Activated CD8-positive, alpha-beta memory T cell treated with anti-CD3 and anti-CD28 coated beads for 48 hours (primary cell): Measurements from ENCODE around the gene FBLN7.
A peak's percentile ranks its signal among the peaks of the same experiment; 100 is the strongest.

Source experiments
- DNase-seq, 3 experiments: peaks; one replicate each; pipeline ENCODE4 v3.0.0-alpha.2; 2020; ENCODE audit warnings: low read depth in 2 of 3, low spot score in 2 of 3

Gene FBLN7

DNA sequence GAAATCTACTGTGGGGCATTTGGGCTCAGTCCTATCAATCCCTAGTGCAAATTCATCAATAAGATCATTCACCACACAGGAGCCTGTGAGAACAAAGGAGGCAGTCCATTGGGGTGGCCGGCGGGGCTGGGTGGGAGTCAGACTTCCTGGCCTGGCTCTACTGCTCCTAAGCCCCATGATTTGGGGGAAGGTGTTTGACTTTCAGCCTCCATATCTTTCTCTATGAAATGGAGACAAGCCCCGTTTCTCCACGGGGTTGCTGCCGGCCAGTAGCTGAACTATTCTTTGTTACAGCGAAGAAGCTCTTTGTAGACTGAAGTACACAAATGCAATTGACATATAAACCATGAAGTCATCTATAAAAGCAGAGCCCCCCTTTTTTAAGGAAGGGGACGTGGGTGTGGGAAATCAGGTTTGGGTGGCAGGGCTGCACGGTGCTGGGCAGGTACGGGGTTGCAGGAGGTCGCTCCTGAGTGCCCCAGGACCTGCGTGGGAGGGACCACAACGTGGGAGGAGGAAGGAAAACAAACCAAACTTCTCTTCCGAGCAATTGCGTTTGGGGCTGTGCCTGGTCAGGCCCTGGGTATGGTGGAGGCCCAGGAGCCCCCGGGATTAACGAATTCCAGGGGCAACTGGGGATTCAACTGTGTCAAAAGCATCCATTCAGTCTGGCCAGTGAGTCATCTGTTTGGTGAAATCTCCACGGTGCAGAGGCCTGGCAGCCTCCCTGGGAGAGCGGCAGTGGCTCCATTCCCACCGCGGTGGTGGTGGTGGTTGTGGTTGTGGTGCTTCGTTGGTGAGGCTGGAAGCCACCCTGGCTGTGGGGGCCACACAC is 18.2 kb downstream of the FBLN7 start:
- peak in 2 of 3 experiments; percentile 37 to 38 for DNase-seq

DNA sequence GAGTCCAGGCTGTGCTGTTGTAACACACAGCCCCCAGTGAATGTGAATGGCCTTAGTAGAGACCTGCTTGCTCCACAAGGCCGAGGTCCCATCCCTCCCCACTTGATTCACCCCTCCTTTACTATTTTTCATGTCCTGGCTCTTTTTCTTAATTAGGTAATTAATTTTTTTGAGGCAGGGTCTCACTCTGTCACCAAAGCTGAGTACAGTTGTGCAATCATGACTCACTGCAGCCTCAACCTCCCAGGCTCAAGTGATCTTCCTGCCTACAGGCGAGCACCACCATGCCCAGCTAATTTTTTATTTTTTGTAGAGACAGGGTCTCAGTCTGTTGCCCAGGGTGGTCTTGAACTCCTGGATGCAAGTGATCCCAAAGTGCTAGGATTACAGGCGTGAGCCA is 19.3 kb downstream of the FBLN7 start:
- no peak for DNase-seq

DNA sequence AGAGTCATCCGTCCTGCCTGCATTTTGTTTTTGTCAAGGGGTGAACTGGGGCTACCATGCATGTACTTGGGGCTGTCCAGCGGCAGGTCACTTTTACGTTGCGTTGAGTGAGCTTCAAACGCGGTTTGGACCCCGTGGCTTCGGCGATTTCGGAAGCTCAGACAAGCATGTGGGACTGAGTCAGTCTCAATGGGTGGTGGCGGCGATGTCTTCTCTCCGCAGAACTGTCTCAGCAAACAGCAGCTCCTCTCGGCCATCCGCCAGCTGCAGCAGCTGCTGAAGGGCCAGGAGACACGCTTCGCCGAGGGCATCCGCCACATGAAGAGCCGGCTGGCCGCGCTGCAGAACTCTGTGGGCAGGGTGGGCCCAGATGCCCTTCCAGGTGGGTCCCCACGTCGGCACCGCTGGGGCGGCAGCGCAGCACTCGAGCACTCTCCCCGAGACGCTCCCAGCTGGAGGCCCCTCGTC is 21.3 kb downstream of the FBLN7 start:
- DNase-seq = no peak

DNA sequence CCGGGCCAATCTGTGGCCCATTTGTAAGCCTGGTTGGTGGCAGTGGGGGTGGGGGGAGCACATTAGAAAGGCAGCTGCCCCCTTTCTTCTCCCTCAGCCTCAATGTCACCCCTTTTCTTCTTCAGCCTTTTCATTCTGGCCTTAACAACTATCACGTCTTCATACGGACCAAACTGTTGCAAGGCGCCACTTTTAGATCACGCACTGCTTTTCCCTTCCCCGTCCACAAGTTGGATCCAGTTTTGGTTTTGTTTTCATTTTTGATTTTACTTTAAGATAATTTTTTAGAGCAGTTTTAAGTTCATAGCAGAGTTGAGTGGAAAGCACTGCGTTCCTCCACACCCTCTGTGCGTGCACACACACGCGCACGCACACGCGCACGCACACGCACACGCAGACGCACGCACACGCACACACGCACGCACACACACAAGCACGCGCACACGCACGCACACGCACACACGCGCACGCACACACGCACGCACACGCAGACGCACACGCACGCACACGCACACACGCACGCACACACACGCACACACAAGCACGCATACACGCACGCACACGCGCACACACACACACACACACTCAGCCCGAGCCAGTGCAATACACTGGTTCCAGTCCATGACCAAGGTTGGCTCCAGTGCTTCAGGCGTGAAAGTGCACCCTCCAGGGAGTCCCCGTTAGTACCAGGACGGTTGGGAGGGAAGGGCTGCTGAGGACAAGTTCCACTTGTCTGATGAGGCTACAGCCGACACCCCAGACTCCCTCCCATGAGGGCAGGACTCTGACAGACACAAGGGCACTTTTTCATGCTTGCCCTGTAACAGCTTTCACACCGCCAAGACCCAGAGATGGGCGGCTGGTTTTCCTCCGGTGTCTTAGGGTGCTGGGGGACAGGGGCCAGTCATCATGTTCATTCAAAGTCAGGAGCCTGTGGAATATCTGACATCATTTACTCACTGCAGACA is 22.4 kb downstream of the FBLN7 start:
- DNase-seq = no peak

DNA sequence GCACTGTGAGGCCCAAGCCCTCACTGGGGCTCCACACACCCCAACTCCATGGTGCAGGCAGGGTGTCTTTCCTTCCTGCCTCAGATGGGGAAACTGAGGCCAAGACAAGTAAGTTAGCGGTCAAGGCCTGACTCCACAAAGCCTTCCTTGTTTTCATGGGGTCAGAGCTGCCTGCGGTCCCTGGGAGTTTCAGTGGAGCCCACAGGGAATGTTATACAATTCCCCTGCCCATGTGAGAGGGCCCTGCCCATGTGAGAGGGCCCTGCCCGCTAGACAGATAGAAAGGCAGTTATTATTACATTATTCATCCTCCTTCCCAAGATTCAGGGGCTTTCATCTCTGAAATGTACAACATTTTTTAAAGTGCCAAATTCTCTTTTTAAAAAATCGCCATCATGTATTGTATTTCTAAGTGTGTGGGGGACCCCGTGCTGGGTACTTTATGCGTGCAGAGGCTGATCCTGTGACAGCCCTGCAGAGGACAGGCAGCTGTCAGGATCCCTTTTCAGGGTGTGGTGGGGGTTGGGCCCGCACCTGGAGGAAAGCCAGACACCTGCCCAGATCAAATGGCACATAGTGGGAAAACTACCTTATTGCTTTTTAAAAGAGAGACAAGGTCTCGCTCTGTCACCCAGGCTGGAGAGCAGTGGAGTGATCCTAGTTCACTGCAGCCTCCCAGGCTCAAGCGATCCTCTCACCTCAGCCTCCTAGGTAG is 23.4 kb downstream of the FBLN7 start:
- no peak for DNase-seq

DNA sequence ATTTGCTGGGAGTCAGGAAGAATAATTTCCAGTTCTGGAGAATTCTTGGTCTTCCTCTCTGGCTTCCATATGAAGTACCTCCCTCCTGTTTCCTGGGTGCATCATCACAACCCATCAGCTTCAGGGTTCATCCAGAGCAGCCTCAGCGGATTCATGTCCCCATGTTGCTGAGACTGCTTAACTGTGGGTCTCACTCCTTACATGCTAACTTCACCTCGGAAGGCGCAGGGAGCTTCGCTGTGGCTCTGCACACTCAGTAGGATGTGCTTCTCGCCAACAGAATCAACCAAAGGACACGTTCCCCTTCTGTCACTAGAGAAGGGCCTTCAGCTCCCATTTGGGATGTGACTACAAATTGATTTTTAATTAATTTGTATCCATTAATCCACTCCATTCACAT is 24.2 kb downstream of the FBLN7 start:
- DNase-seq = no peak

DNA sequence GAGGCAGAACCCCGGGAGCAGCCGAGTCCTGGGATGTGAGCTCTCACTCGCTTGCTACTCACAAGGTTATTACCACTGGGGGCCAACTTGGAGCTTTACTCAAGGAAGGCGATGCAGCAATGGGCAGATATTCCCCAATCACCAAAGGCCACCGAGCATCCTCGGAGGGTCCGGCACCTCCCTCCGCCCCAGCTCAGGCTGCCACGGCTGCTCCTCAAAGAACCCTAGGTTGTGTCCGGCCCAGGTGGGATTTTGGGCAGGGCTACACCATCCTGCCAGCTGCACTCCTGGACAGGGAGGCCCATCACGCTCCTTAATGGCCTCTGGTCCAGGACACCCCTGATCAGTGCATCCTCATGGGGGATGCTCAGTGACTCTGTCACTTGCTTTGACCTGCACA is 24.8 kb downstream of the FBLN7 start:
- no peak for DNase-seq

DNA sequence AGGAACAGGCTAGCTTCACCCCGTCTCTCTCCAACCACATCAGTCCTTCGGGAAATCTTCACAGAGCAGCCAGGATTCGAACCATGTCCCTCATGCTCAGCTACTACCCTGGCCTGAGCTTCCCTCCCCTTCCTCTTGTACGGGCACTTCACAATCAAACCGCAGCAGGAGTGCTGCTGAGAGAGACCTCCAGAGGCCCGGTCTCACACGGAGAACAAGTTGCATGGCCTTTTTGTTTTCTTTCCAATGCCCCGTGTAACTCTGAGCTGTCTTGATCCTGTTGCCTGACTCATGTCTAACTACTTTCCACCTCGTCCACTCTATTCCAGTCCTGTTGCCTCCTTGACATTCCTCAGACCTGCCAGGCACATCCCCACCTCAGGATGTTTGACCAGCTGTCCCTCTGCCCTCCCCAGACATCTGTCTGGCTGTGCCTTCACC is 25.4 kb downstream of the FBLN7 start:
- DNase-seq = no peak

DNA sequence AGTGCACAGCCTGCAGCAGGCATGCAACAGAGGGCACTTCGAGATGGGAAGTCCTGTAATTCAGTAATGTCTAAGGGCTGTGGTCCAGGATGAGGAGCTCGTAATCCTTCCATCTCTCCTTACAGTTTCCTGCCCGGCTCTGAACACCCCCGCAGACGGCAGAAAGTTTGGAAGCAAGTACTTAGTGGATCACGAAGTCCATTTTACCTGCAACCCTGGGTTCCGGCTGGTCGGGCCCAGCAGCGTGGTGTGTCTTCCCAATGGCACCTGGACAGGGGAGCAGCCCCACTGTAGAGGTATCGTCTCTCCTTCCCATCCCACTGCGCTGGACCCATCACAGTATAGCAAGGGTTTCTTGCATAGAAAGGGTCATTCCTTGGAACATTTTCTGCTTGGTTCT is 26.7 kb downstream of the FBLN7 start:
- no peak for DNase-seq

DNA sequence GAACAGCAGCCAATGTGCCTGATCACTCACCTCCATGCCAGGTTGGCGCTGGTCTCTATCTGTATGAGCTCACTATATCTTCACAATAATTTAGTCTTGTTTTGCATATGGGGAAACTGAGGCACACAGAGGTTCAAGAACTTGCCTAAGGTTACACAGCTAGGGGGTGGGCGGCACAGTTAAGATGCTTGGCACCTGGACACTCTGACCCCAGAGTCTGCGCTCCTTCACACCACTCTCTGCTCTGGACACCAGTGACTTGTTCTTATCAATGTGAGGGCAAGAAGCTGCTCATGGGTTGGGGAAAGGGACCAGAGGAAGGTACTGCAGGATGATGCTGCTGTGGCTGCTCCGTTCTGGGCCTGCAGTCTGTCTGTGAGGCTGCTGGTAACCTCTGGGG is 27.1 kb downstream of the FBLN7 start:
- DNase-seq = no peak

DNA sequence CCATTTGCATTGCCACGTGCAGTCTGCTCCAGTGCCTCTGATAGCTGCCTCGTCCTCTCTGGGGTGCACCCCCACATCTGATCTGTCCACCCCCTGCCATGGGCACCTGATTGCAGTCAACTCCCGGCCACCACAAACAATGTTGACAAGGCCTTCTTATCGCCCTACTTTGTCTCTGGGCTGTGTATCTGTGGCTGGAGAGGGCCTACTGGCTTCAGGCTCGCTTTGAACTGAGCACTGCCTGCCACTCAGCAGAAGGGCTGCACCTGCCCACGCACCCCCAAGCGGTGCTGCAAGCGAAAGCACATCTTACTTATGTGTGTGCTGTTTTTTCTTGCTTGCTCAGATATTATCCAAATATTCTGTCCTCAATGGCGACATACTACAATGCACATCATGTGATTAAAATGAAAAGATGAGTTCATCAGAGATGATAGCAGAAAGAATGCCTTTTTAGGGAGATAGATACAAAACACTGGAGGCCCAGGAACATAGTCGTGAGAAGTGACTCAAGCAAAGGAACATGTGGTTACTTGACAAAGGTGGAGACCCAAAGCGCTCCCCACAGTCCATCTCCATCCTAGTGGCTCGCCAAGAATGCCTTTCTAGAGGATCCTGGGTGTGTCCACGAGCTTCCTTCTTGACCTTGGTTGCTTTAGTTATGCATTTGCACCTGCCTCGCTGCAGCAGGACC is 28.8 kb downstream of the FBLN7 start:
- DNase-seq = no peak

DNA sequence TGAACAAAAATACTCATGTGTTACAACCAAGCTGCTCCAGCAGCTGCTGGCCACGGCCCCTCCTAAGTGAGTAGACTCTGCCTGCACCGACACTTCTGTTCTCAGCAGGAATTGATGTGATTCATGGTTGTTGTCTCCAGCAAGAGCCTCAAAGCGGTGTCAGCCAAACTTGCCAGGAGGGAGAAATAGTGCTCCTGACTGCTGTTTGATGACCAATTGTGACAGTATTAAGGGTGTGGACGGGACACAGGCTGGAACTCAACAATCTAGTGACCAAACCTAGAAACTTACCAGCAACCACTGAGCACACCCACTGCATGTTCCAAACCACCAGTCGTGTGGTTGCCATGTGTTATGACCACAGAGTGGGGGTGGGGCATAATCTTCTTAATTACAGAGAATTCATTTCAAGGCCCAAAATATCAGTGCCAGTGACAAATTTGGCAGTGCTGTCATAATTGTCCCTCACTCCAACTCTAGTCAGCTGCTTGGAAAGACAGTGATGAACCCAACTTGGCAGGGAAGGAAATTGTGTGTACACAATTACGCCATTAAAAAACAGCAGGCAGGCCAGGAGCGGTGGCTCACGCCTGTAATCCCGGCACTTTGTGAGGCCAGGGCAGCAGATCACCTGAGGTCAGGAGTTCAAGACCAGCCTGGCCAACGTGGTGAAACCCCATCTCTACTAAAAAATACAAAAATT is 30.4 kb downstream of the FBLN7 start:
- no peak for DNase-seq

DNA sequence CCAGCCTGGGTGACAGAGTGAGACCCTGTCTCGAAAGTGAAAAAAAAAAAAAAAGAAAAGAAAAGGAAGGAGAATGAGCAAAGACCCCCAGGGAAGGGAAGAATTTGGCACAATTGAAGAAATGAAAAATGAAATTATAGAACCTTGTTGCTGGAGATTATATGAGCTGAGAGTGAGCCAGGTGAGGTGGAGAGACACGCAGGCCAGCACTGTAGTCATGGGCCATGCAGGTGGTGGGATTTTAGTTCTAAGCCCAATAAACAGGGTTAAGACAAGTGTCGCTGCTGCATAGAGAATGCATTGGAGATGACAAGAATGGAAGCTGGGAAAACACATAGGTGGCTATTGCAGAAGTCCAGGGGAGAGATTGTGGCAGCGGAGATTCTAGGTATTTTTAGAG is 32.3 kb downstream of the FBLN7 start:
- DNase-seq = no peak

DNA sequence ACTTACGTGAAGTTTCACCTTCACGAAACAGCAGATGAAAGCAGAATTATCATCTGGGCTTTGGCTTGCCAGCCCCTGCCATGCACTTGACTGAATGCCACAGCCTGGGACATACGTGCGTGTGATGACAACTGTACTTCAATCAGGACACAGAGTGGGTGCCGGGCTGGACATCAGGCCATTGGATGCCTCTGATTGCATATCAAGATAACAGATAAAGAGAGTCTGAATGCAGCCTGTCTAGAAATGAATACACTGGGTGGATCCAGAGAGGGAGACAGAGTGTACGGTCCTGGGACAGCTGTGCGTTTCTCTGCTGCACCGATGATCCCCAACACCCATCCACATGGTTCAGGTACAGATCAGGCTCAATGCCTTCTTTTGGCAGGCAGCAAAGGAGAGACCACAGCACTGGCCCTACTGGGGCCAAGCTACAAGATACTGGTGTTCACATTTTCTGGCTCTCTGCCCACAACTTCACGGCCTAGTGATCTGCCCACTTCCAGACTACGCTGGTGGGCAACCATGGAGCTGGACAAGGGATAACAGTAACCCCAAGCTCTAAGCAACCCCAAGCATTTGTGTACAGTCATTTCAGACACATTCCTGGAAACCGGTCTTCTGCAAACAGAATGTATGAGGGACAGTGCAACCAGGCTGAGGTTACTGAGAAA is 35.6 kb downstream of the FBLN7 start:
- DNase-seq = no peak

DNA sequence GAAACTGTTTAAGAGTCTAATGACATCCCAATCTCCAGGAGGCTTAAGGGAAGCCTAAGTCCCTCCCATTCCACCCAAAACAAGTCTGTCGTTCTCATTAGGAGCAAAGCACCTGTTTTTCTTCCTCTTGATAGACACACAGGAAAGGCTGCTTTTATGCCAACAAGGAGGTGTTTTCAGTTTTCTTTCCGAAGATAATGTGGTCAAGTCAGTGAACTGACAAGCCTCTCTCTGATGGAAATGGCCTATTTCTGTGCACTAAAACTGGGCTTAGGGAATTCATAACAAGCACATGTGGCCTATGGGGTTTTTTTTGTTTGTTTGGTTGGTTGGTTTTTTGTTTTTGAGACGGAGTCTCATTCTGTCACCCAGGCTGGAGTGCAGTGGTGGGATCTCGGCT is 36.2 kb downstream of the FBLN7 start:
- DNase-seq = no peak

DNA sequence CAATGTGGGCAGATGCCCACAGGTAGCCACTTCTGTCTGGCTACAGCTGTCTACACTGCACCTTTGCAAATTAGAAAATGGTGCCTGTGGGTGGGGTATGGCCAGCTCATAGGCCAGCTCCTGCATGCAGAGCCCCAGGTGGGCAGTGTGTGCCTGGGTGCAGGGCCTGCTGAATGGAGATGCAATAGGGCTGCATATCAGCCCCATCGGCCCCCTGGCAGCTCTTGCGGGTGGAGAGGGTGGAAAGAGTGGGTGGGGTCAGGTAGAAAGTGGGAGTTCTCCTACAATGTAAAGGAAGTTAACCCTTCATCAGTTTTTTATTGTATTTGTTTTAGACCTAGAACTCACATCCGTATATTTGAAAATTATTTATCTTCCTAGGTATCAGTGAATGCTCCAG is 37.1 kb downstream of the FBLN7 start:
- no peak for DNase-seq

DNA sequence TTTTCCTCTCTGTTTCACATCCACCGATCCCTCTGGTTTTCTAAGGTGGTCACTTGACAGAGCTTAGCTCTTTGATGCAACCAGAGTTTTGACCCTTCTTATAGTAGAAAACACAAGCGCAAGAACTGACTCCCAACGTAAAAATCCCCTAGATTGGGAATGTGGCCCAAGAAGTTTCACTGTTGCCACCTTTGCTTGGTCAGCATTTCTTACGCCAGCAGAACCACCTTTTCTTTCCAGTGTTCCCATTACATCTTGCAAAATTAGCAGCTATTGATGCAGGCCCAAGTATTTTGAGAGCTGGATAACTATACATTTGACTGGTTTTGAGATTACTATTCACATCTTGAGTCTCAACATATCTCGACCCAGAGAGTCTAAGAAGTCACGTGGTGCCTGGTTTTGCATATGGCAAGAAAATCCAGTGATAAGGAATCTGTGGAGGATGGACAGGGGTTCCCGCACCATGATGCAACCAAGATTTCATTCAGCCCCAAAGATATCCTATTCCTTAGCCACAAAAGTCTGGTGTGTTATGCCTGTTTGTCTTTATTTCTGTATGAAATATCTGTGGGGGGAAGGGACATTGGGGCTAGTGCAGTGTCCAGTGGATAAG is 37.9 kb downstream of the FBLN7 start:
- no peak for DNase-seq

DNA sequence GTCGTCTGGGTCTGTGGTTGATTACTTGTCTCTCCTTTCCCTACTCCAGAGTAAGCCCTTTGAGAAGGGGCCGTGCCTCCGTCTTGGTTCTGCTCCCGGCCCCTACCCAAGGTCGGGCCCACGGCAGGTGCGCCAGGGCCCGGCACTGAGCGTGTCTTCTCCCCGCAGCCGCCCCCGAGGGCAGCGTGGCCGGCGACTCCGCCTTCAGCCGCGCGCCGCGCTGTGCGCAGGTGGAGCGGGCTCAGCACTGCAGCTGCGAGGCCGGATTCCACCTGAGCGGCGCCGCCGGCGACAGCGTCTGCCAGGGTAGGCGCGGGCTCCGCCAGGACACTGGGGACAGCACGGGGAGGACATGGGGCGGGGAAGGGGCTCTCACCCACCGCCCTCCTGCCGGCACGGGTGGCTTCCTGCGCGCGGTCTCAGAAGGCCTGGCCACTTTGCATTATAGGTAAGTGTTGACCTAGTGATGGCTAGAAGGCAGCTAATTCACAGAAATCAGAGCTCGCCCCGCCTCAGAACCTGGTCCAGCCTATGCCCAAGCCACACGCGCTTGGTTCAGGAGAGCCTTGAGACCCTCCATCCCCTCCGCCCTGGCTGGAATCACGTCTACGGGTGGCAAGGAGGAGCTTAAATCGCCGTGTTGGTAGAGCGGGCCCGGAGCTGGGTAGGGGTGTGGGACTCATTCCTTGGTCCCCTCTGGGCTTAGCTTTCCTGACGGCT is 43.5 kb downstream of the FBLN7 start:
- DNase-seq = no peak
